ENCODE measurements around the gene TES. TPM values are rescaled to one million over a fixed set of nuclear protein-coding genes. Genes with fewer than 3 reads are reported as not detected.
"Not testable (repeated sequence)": the region's sequence is repeated elsewhere in the genome, so short reads cannot be mapped to it uniquely, and the experiment has no call there.

The TES gene
- total RNA-seq, 1 donor from 2014 or later, result 106 TPM

GRCh38 chr7:116292381-116292780, 82.0 kb downstream of the TES start:
- DNase-seq, result no peak

DNA sequence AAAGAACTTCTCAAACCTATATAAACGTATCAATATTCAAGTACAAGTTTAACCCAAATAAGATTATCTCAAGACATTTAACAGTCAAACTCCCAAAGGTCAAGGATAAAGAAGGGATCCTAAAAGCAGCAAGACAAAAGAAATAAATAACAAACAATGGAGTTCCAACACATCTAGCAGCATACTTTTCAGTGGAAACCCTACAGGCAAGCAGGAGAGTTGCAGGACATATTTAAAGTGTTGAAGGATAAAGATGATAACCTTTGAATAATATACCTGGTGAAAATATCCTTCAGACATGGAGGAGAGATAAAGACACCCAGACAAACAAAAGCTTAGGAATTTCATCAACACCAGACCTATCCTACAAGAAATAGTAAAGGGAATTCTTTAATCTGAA, 82.8 kb downstream of the TES start:
- DNase-seq, result no peak

- no peak for DNase-seq
These were observed 83.3 kb downstream of the TES start for GRCh38 chr7:116293633-116294032.

- DNase-seq, result not testable (repeated sequence)
These were observed 85.6 kb downstream of the TES start for GRCh38 chr7:116295903-116296302.

- no peak for DNase-seq
These were observed 87.7 kb downstream of the TES start for GRCh38 chr7:116298055-116298454.

DNA sequence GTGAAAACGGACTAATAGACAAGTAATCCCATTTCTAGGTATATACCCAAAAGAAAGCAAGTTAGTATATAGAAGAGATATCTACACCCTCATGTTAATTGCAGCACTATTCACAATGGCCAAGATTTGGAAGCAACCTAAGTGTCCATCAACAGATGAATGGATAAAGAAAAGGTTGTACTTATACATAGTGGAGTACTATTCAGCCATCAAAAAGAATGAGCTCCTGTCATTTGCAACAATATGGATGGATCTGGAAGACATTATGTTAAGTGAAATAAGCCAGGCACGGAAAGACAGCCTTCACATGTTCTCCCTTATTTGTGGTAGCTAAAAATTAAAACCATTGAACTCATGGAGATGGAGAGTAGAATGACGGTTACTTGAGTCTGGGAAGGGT, 88.2 kb downstream of the TES start:
- no peak for DNase-seq

GRCh38 chr7:116305485-116306408, 95.4 kb downstream of the TES start:
- DNase-seq, result peak; percentile 65

GRCh38 chr7:116306409-116307048, 96.2 kb downstream of the TES start:
- DNase-seq, result no peak

DNA sequence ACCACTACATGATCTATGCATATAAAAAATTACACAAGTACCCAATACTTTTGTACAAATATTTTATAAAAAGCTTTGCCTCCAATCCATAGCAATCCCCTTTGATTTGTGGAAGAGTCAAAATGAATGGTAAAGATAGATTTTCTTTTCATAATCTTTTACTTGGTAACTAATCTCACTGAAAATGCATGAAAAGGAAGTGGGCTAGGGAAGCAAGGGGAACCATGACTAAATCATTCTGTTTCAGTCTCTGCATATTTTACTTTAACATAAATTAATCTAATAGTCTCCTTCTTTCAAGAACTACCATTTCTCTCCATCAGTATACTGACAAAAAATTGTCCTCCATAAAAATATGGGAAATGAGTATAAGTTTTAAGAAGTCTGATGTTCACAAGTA, 96.9 kb downstream of the TES start:
- no peak for DNase-seq

Other genes starting within 250 kb of the TES start
- gene TFEC, start 179.8 kb upstream of the TES start, total RNA-seq, result 2.0 and 3.1 TPM in 2 replicates